H1 (cell line): ENCODE data around the gene MIDN. TPM values are rescaled to one million over a fixed set of nuclear protein-coding genes. Genes with fewer than 3 reads are reported as not detected.

Source experiments
- CTCF ChIA-PET: fragments of 300-600 bp; sonication (Branson Sonifier 250); formaldehyde crosslinking; loops from one replicate; lab custom pipeline; 2021; ENCODE audit not compliant: partially characterized antibody; lab: Charles Lee
- POLR2A ChIA-PET: fragments of 300-600 bp; sonication (Branson Sonifier 250); formaldehyde crosslinking; loops from one replicate; lab custom pipeline; 2021; ENCODE audit warnings: inconsistent platforms; ENCODE audit not compliant: partially characterized antibody; lab: Charles Lee
- DNase-seq, 2 experiments: peaks; one replicate each; pipeline versions ENCODE4 v3.0.0 to v3.0.0-alpha.2; 2010 to 2022; ENCODE audit warnings: low spot score in 2 of 2, low read depth in 1 of 2, mixed read lengths in 1 of 2
- FAIRE-seq: peaks from 2 replicates; lab custom pipeline; 2011; peaks lifted over from hg19 to GRCh38; lab: Jason Lieb, UNC
- H2AFZ ChIP-seq: 2 replicates; pipeline ENCODE4 v1.8.1; 2012; ENCODE audit warnings: low read length, inconsistent platforms
- H2AK5ac ChIP-seq: 2 replicates; pipeline ENCODE4 v1.6.1; 2013; ENCODE audit warnings: low read depth, low read length
- H2BK120ac ChIP-seq: replicated peaks from 2 replicates; pipeline ENCODE3; 2013; ENCODE audit warnings: low read depth, low read length, inconsistent platforms
- H2BK12ac ChIP-seq: 2 replicates; pipeline ENCODE4 v1.6.1; 2013; ENCODE audit warnings: low read depth, low read length
- H2BK15ac ChIP-seq: 2 replicates; pipeline ENCODE4 v1.6.1; 2013; ENCODE audit warnings: low read length
- H2BK20ac ChIP-seq: 2 replicates; pipeline ENCODE4 v1.6.1; 2013; ENCODE audit warnings: low read length
- H2BK5ac ChIP-seq: 2 replicates; pipeline ENCODE4 v1.6.1; 2013; ENCODE audit warnings: low read depth, low read length
- H3K14ac ChIP-seq: 2 replicates; pipeline ENCODE4 v1.6.1; 2013; ENCODE audit warnings: inconsistent platforms; ENCODE audit not compliant: insufficient read length
- H3K18ac ChIP-seq: 2 replicates; pipeline ENCODE4 v1.6.1; 2013; ENCODE audit warnings: low read length; ENCODE audit errors: extremely low read depth
- H3K23ac ChIP-seq: 2 replicates; pipeline ENCODE4 v1.6.1; 2013; ENCODE audit warnings: inconsistent platforms; ENCODE audit not compliant: insufficient read length
- H3K23me2 ChIP-seq: 2 replicates; pipeline ENCODE4 v1.6.1; 2013; ENCODE audit warnings: low read depth, low read length
- H3K27ac ChIP-seq: 2 replicates; pipeline ENCODE4 v1.6.1; 2011; ENCODE audit warnings: low read depth, low read length, inconsistent platforms
- H3K27me3 ChIP-seq, 4 experiments: replicated peaks in 1 of 4; 1 replicate in 1 of 4; 2 replicates in 3 of 4; pipeline versions ENCODE4 v1.6.1 to v1.8.1; 2011 to 2013; ENCODE audit warnings: low read length in 3 of 4, mild to moderate bottlenecking in 3 of 4, inconsistent platforms in 2 of 4, mixed read lengths in 2 of 4, moderate library complexity in 1 of 4; ENCODE audit not compliant: control insufficient read depth in 3 of 4, insufficient read depth in 3 of 4; ENCODE audit errors: extremely low read depth in 1 of 4
- H3K36me3 ChIP-seq, 4 experiments: 2 replicates each; pipeline versions ENCODE4 v1.6.1 to v1.8.1; 2011 to 2013; ENCODE audit warnings: mild to moderate bottlenecking in 4 of 4, low read length in 3 of 4, moderate library complexity in 2 of 4, control low read depth in 1 of 4, inconsistent platforms in 1 of 4; ENCODE audit not compliant: insufficient read depth in 4 of 4, control insufficient read depth in 2 of 4
- H3K4ac ChIP-seq: replicated peaks from 2 replicates; pipeline ENCODE3; 2013; ENCODE audit warnings: low read length, low read depth, mixed read lengths, inconsistent platforms; ENCODE audit not compliant: insufficient read length
- H3K4me1 ChIP-seq, 4 experiments: replicated peaks in 1 of 4; 1 replicate in 1 of 4; 2 replicates in 3 of 4; pipeline versions ENCODE4 v1.6.1 to v1.8.1; 2011 to 2013; ENCODE audit warnings: low read length in 3 of 4, inconsistent platforms in 2 of 4, mixed read lengths in 1 of 4; ENCODE audit not compliant: insufficient read depth in 4 of 4, control insufficient read depth in 3 of 4
- H3K4me2 ChIP-seq, 2 experiments: 2 replicates each; pipeline versions ENCODE4 v1.6.1 to v1.8.1; 2011 to 2013; ENCODE audit warnings: low read depth in 2 of 2, low read length in 2 of 2, control low read depth in 1 of 2, inconsistent platforms in 1 of 2, mild to moderate bottlenecking in 1 of 2; ENCODE audit not compliant: insufficient read depth in 1 of 2
- H3K4me3 ChIP-seq, 4 experiments: fragments of 200-600, 300-600 bp in 1 of 4; sonication (generic), shearing (Covaris generic), sonication (Bioruptor Twin) in 1 of 4; 2 replicates each; pipeline versions ENCODE4 v1.5.1 to v1.8.1; 2011 to 2016; ENCODE audit warnings: low read length in 4 of 4, low read depth in 3 of 4, control low read depth in 2 of 4, inconsistent platforms in 2 of 4, mild to moderate bottlenecking in 2 of 4, mixed read lengths in 1 of 4, moderate library complexity in 1 of 4; ENCODE audit not compliant: insufficient read depth in 2 of 4; ENCODE audit errors: extremely low read depth in 1 of 4
- H3K56ac ChIP-seq: replicated peaks from 2 replicates; pipeline ENCODE3; 2013; ENCODE audit warnings: low read depth, mild to moderate bottlenecking, mixed read lengths, low read length, inconsistent platforms; ENCODE audit not compliant: insufficient read length
- H3K79me1 ChIP-seq: 2 replicates; pipeline ENCODE4 v1.6.1; 2013; ENCODE audit warnings: low read depth, low read length, control low read depth
- H3K79me2 ChIP-seq, 2 experiments: 2 replicates each; pipeline versions ENCODE4 v1.6.1 to v1.8.1; 2012 to 2013; ENCODE audit warnings: low read length in 2 of 2, mild to moderate bottlenecking in 2 of 2, inconsistent platforms in 1 of 2; ENCODE audit not compliant: insufficient read depth in 2 of 2, control insufficient read depth in 1 of 2
- H3K9ac ChIP-seq, 4 experiments: replicated peaks in 1 of 4; 1 replicate in 1 of 4; 2 replicates in 3 of 4; pipeline versions ENCODE4 v1.6.1 to v1.8.1; 2011 to 2013; ENCODE audit warnings: low read depth in 3 of 4, low read length in 3 of 4, control low read depth in 2 of 4, mild to moderate bottlenecking in 2 of 4, moderate library complexity in 2 of 4, inconsistent platforms in 1 of 4; ENCODE audit errors: extremely low read depth in 1 of 4
- H3K9me3 ChIP-seq, 2 experiments: 2 replicates each; pipeline versions ENCODE4 v1.6.1 to v1.8.1; 2012 to 2013; ENCODE audit warnings: mild to moderate bottlenecking in 2 of 2, moderate library complexity in 2 of 2, control low read depth in 1 of 2, inconsistent platforms in 1 of 2, low read depth in 1 of 2, low read length in 1 of 2, mixed read lengths in 1 of 2; ENCODE audit not compliant: insufficient read depth in 2 of 2
- H4K20me1 ChIP-seq, 2 experiments: replicated peaks in 1 of 2; 2 replicates each; pipeline versions ENCODE3 to v1.8.1; 2011 to 2013; ENCODE audit warnings: inconsistent platforms in 2 of 2, low read length in 2 of 2, mild to moderate bottlenecking in 1 of 2; ENCODE audit not compliant: insufficient read depth in 2 of 2, control insufficient read depth in 1 of 2
- H4K5ac ChIP-seq: 2 replicates; pipeline ENCODE4 v1.6.1; 2013; ENCODE audit warnings: low read length, low read depth, mixed read lengths, inconsistent platforms; ENCODE audit not compliant: insufficient read length
- H4K8ac ChIP-seq: 2 replicates; pipeline ENCODE4 v1.8.0; 2013; ENCODE audit warnings: mild to moderate bottlenecking, moderate library complexity, low read length, inconsistent platforms; ENCODE audit not compliant: insufficient read depth; ENCODE audit errors: extremely low read depth
- H4K91ac ChIP-seq: replicated peaks from 2 replicates; pipeline ENCODE3; 2013; ENCODE audit warnings: low read length, mixed read lengths, inconsistent platforms; ENCODE audit not compliant: insufficient read length
- BCL11A ChIP-seq, 2 experiments: IDR thresholded peaks; one replicate each; pipeline ENCODE4 v1.6.1; 2011; ENCODE audit warnings: low read depth in 2 of 2, low read length in 2 of 2, mild to moderate bottlenecking in 2 of 2
- CHD2 ChIP-seq: IDR thresholded peaks from 2 replicates; pipeline ENCODE4 v1.6.1; 2012; ENCODE audit warnings: low read length, improper control_type of control experiment
- CTBP2 ChIP-seq: IDR thresholded peaks from 2 replicates; pipeline ENCODE4 v1.7.0; 2011; ENCODE audit warnings: borderline replicate concordance, mild to moderate bottlenecking, moderate library complexity, mixed read lengths, low read length; ENCODE audit not compliant: insufficient read depth, insufficient read length
- EGR1 ChIP-seq: IDR thresholded peaks from 2 replicates; pipeline ENCODE4 v1.6.1; 2011; ENCODE audit warnings: low read depth, low read length, borderline replicate concordance
- EP300 ChIP-seq, 2 experiments: IDR thresholded peaks; 1 replicate in 1 of 2; 2 replicates in 1 of 2; pipeline ENCODE4 v1.6.1; 2011 to 2012; ENCODE audit warnings: low read depth in 2 of 2, low read length in 2 of 2, mild to moderate bottlenecking in 2 of 2, borderline replicate concordance in 1 of 2, inconsistent platforms in 1 of 2, moderate library complexity in 1 of 2
- FOSL1 ChIP-seq: IDR thresholded peaks from 2 replicates; pipeline ENCODE4 v1.6.1; 2011; ENCODE audit warnings: mild to moderate bottlenecking, low read depth, low read length, moderate library complexity; ENCODE audit not compliant: insufficient read depth
- GABPA ChIP-seq: IDR thresholded peaks from 2 replicates; pipeline ENCODE4 v1.6.1; 2011; ENCODE audit warnings: mild to moderate bottlenecking, low read length, moderate library complexity, borderline replicate concordance; ENCODE audit not compliant: insufficient read depth
- NANOG ChIP-seq: IDR thresholded peaks from 2 replicates; pipeline ENCODE4 v1.6.1; 2011; ENCODE audit warnings: low read length, low read depth, mild to moderate bottlenecking, inconsistent platforms; ENCODE audit not compliant: insufficient read depth, poor library complexity, severe bottlenecking
- TEAD4 ChIP-seq: IDR thresholded peaks from 2 replicates; pipeline ENCODE4 v1.6.1; 2012; ENCODE audit warnings: low read depth, low read length, inconsistent platforms, mixed read lengths
- WGBS, 2 experiments: shearing (Covaris generic) in 1 of 2; methylation state at CpG; one replicate each; pipeline versions ENCODE4 v1.1.6 to v1.1.7; 2013 to 2015; ENCODE audit warnings: low lambda C conversion rate in 2 of 2, mixed read lengths in 2 of 2, inconsistent platforms in 1 of 2, low coverage in 1 of 2, missing lambda C conversion rate in 1 of 2; ENCODE audit not compliant: insufficient replicate concordance in 2 of 2, insufficient coverage in 1 of 2, insufficient read length in 1 of 2; ENCODE audit errors: extremely low coverage in 1 of 2, missing lambda C conversion rate in 1 of 2; 5-methylcytosine and 5-hydroxymethylcytosine counted together
- polyA plus RNA-seq, 7 experiments: library from polyadenylated mRNA; depleted of rRNA in 3 of 7; stranded (reverse) in 5 of 7; unstranded in 2 of 7; fragments of >200 nt in 5 of 7; fragments of 200-250 nt in 2 of 7; gene quantifications; 1 replicate in 5 of 7; 2 replicates in 1 of 7; 4 replicates in 1 of 7; pipeline versions ENCODE4 v1.2.1 to v1.2.3, GENCODE V29; 2011 to 2013; ENCODE audit warnings: missing spikeins in 2 of 7, mixed read lengths in 2 of 7
- total RNA-seq: library from RNA; stranded (reverse); fragmentation: NEBNext Ultra II Directional; extraction: Animal tissue kit (Norgen Biotek cat#: 25700); gene quantifications from 2 replicates; pipeline ENCODE4 v1.2.1, GENCODE V29; 2021
- TF ChIP-seq, protein P1 (sequence below): IDR thresholded peaks from 2 replicates; pipeline ENCODE4 v1.6.1; 2011; ENCODE audit warnings: low read depth, mild to moderate bottlenecking, low read length; ENCODE audit not compliant: insufficient read depth
- TF ChIP-seq, protein P2 (sequence below): IDR thresholded peaks from 2 replicates; pipeline ENCODE4 v1.6.1; 2012; ENCODE audit warnings: inconsistent platforms

Gene MIDN
- total and polyA plus RNA-seq, 2 of the 8 experiments (the other 6 are each of a cell fraction or from before 2014, with no cell fraction given) = 39.8 to 159 TPM

DNA sequence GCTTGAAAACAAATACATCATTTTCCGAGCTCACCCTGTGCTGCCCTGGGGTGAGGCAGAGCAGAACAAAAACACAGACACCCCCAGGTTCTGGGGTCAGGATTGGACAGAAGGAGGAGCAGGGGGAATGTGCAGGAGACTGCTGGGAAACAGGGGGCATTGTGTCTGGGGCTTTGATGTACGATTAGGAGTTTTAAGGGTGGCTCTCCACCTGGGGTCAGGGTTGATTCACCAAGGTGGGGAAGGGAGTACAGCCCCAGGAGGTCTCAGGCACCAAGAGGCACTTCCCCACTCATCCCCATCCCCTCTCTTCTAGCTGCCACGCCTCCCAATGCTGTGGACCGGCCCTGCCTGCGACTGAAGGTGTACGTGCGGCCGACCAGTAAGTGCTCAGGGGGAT is 49.9 kb downstream of the MIDN start:
- Histone ChIP-seq H3K4me2 (no peak overlapping the region), H3K36me3 (no peaks in the 10 kb centered on the region), H4K20me1 (peaks cover 3% of the 10 kb centered on the region in 2 experiments), H2BK15ac (no peak overlapping the region), H3K14ac (no peak overlapping the region), H3K27ac (no peak overlapping the region; the same call in 1 of the 2 replicates), H3K23ac (no peak overlapping the region), H4K5ac (no peak overlapping the region), H2AK5ac (no peak overlapping the region), H2BK12ac (no peak overlapping the region), H2AFZ (no peak overlapping the region), H3K4ac (no peak overlapping the region), H3K79me2 (no peaks in the 10 kb centered on the region), H3K9me3 (no peaks in the 10 kb centered on the region), H3K79me1 (peaks cover 2% of the 10 kb centered on the region; the same call in 1 of the 2 replicates), H2BK120ac (no peak overlapping the region), H3K23me2 (no peaks in the 10 kb centered on the region; the same call in 1 of the 2 replicates), H3K4me3 (no peak overlapping the region), H2BK20ac (no peak overlapping the region), H4K8ac (peak overlapping the region; percentile 68), H3K9ac (no peak overlapping the region), H2BK5ac (no peak overlapping the region), H3K4me1 (peaks cover 0 to 6% (median under 1%) of the 10 kb centered on the region in 4 experiments; a peak in 4 of 7 replicates), H3K56ac (no peak overlapping the region), H3K18ac (no peak overlapping the region), H4K91ac (no peak overlapping the region), H3K27me3 (peaks cover 0 to 2% (median 1%) of the 10 kb centered on the region in 4 experiments; a peak in 2 of 7 replicates)
- no peak for FAIRE-seq
- DNase-seq = no peak
- ChIA-PET CTCF (interaction anchor here (0.8 kb wide), 1 partner anchor 17 kb away, joined by 4 read pairs; no protein-coding TSS in a partner anchor), POLR2A (interaction anchor here (0.7 to 1.1 kb wide), 3 partner anchors 13 to 61 kb away, joined by 3 to 6 read pairs (median 3); partner anchors contain the start of gene CIRBP)
- 86% methylated on average over 8 of the region's 8 CpGs; no CpG with 5 or more reads in 1 of the 2 experiments for WGBS, 2 experiments
- TF ChIP-seq GABPA (no peak), CTBP2 (no peak), TEAD4 (no peak), EP300 (IDR thresholded peaks at IDR 0.05; ENCODE audit: borderline replicate concordance in 1 of 2, low read depth in 2 of 2, low read length in 2 of 2) (no peak), CHD2 (no peak), FOSL1 (no peak), EGR1 (no peak), BCL11A (IDR thresholded peaks at IDR 0.05; ENCODE audit: low read depth in 2 of 2, low read length in 2 of 2) (no peak), NANOG (no peak)
- TF ChIP-seq, protein P1, sequence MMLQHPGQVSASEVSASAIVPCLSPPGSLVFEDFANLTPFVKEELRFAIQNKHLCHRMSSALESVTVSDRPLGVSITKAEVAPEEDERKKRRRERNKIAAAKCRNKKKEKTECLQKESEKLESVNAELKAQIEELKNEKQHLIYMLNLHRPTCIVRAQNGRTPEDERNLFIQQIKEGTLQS = no peak
- TF ChIP-seq, protein P2, sequence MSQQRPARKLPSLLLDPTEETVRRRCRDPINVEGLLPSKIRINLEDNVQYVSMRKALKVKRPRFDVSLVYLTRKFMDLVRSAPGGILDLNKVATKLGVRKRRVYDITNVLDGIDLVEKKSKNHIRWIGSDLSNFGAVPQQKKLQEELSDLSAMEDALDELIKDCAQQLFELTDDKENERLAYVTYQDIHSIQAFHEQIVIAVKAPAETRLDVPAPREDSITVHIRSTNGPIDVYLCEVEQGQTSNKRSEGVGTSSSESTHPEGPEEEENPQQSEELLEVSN = no peak
